AG08396 (cell line): ENCODE data around the gene TRAPPC2L.

Experiments
- DNase-seq: peaks from one replicate; pipeline ENCODE4 v3.0.0; 2012; ENCODE audit warnings: low spot score, mixed read lengths

Gene TRAPPC2L

DNA sequence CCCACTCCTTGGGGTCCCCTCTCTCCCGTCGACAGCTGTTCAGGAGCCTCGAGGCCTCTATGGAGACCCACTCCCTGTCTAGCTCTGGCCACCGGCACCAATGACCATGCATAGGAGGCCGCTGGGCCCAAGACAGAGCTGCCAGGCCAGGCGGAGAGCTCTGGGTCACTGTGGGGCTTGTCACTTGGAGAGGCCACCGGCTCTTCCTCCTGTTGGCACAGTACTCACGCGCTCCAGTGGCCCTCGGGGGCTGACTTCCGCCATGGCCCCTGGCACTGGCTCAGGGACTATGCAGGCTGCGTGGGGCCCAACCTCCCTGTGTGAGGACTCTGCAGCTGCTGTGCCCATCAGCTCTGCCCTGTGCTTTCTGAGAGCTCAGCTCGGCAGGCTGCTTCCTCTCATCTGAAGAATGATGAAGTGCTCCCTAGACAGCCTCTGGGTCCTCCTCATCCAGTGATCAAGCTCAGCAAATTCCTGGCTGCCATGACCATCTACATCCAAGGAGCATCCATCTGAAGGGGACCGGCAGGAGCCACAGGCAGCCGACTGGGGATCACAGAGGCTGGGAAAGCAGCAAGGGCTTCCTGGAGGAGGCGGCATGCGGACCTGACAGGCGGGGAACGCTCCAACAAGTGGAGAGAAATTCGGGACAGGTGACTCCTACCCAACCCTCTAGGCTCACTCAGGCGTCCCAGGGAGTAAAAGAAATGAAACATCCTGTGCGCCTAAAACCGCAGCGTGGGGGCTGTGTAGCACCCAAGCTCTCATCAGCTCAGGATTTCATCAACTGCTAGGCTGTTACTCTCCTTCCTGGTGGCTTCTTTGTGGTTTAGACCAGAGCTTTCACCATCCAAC, 17.0 kb upstream of the TRAPPC2L start:
- no peak for DNase-seq

DNA sequence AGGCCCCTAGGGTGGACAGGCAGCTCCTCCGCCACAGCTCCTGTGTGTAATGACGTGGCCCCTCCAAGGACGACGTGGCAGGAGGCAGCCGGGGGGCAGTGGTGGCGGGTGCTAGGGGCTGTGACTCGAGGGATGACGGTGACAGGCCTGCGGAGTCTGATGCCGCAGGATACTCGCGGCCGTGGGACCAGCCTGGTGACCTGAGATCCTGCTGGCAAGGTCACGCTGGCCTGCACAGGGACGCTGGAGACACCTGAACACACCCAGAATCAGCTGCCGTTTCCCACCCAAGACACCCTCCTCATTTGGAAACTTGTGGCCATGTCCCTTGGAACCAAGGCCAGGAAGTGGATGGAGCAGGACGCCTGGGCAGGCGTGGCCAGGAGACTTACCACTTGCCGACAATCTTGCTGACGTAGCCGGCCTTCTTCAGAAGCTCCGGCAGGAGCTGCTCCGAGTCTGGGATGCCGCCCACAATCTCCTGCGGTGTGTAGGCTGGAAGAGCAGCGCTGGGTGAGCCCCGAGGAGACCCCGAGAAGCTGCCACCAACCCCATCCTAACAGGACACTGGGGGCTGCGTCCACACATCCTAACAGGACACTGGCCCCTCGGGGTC, 16.2 kb upstream of the TRAPPC2L start:
- DNase-seq = no peak

DNA sequence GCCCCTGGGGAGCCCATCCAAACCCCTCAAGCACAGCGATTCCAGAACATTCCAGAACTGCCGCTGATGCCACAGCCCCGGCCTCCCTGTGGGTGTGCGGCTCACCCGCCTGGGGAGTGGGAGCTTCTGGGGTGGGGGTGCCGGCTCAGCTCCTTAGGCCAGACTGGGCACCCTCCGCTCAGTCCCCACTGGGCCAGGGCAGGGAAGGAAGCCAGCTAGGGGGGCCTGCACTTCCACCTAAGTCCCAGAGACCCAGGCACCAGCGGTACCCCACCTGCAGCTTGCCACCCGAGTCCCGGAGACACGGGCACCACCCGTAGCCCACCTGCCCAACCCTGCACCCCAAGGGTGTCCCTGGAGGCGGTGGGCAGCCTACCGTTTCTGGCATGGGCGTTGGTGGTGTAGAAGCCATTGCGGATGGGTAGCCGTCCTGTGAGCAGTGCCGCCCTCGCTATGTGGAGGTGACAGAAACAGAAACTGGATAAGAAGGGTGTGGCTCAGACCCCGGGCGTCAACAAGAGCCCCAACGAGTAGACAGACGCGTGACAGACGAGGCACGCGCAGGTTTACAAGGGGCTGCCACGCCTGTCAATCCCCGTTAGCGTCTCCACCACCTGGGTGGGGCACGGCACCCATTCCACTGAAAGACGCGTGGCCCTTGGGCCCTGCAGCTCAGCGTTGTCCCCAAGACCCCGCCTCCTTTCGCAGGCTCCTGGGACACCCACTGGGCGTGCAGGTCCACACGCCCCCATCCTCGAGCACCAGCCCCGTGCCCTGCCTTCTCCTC, 15.2 kb upstream of the TRAPPC2L start:
- no peak for DNase-seq

DNA sequence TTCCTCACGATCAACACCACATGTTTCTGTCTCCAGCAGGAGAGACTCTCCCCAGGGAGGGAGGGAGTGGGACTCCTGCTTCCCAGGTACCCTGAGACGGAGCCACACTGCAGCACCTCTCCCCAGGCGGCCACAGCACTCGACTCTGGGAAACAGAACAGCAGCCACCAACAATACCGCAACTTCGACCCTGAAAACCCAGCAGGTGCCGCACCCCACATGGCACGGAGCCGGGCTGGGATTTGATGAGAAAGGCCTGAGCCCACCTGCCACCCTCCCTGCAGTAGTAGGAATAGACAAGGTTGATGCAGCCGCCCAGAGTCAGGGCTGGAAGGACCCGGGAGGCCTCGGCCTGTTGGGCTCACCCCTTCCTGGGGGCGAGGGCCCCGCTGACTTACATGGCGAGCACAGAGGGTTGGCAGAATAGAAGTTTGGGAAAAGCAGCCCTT, 14.6 kb upstream of the TRAPPC2L start:
- DNase-seq = no peak

DNA sequence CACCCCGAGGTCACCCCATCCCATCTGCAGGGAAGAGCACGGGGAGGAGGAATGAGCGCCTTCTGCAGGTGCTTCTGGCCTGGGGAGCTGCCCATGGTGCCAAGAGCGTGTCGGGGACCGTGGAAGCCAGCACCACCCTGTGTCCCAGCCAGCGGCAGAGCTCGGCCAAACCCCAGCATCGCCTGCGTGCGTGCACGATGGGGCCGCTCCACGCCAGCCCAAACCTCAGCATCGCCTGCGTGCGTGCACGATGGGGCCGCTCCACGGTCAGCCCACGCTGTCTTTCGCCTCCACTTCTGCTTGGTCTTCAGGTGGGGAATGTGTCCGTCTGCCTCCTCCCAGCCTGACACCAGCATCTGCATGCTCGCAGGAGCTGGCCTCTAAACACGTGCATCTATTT, 14.1 kb upstream of the TRAPPC2L start:
- no peak for DNase-seq

DNA sequence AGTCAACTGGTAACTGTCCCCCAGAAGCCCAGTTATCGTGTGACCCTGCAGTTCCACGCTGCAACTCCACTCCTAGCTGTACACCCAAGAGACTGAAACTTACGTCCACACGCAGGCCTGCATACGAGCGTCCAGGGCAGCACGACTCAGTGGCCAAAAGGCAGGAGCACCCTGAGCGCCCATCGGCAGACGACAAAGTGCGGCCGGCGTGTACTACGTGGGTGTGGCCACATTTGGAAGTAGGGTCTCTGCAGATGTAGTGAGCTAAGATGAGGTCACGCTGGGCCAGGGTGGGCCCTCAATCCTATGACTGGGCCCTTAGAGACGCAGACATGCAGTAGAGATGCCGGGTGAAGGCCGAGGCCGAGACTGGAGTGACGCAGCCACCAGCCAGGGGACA, 13.7 kb upstream of the TRAPPC2L start:
- DNase-seq = no peak

DNA sequence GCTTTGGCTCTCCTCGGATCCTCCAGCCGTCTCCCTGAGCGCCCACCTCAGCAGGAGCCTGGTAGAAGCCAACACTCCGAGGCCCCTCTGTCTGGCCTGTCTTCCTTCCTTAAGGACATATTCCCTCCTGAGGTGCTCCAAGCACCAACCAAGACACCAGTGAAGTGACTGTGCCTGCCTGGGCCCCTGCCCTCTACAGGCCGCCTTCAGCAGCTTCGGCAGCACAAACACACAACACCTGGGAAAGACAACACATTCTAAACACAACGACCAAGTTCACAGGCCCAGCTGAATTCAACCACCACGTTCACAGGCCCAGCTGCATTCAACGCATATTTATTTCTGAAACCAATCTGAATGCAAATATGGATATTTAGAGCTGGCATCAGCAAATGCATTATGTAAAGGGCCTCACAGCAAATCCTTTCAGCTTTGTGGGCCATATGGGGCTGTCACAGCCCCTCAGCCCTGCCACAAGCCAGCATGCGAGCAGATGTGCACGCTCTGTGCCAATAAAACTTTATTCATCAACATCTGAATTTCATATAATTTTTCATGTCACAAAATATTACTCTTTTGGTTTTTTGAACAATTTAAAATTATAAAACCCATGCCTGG, 12.4 kb upstream of the TRAPPC2L start:
- no peak for DNase-seq

DNA sequence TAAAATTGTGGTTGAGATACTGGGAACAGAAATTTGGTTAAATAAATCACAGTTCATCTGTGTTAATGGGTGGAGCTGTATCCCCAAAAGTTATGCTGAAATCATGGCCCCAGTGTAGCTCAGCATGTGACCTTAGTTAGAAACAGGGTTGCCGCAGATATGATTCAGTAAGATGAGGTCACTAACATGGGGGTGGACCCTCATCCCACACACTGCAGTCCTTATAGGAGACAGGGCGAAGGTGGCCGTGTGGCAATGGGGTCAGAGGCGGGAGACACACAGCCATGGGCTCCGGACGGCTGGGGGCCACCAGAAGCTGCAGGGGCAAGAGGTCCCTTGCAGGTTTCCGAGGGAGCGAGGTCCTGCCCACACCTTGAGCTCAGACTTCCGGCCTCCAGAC, 10.8 kb upstream of the TRAPPC2L start:
- peak; percentile 41 for DNase-seq

DNA sequence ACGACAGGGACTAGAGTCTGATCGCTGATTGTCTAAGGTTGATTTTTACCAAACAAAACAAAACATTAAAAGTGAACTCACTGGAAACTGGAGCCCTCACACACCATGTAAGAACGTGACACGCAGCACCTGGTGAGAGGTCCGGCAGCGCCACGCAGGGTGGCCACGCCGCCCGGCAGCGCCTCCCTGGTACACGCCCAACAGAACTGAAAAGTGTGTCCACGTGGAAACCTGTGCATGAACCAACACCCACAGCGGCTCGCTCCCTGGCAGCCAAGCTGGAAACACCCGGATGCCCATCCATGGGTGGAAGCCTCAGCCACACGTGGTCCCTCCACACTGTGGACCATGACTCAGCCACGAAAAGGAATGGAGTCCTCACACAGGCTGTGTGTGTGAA, 9.3 kb upstream of the TRAPPC2L start:
- no peak for DNase-seq

DNA sequence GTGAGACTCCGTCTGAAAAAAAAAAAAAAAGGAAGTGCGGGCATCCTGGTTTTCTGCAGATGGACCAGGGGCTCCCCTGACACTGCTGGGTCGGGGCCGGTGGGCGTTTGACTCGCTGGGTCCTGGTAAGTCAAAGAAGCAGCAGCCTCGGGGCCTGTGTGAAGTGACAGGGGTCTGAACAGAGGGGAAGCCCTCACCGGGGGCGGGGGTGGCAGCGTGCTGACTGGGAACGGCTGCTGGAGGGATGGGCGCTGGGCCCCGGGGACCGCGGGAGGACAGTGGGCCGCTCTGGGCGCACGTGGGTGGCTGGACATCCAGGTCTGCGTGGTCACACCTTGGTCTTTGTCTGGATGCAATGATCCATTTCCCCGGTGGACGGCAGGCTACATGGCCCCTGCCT, 8.4 kb upstream of the TRAPPC2L start:
- DNase-seq = no peak

DNA sequence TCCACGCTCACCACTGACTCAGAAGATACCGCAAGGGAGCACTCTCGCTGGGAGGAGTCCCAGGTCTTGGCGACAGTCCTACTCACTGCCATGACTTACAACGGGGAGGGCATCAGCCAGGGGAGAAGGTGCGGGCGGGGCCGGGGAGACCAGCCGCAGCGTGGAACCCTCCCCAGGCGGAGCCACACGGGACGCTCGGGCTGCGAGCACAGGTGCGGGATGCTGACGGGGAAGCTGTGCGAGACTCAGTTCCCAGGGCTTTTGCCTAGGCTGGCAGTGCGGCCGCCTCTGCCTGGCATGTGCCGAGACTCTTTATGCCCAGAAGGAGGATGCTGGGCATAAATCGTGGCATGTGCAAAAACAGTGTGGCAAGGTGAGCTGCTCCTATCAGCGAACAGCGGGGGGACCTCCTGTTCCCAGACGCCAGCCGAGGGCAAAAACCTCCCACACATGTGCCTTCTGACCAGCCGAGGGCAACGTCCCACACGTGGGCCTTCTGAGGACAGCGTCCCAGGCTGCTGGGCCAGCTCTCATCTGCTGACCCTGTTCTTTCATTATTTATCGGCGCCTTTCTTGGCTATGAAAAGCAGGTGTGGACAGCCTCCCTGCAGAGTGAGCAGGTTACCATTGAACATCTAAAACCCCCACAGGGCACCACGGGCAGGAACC, 6.3 kb upstream of the TRAPPC2L start:
- no peak for DNase-seq

DNA sequence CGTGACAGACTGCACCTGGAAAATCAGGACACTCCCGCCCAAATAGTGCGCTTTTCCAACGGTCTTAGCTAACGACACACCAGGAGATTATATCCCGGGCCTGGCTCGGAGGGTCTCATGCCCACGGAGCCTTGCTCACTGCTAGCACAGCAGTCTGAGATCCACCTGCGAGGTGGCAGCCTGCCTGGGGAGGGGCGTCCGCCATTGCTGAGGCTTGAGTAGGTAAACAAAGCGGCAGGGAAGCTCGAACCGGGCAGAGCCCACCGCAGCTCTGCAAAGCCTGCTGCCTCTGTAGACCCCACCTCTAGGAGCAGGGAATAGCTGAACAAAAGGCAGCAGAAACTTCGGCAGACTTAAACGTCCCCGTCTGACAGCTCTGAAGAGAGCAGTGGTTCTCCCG, 5.3 kb upstream of the TRAPPC2L start:
- DNase-seq = no peak

DNA sequence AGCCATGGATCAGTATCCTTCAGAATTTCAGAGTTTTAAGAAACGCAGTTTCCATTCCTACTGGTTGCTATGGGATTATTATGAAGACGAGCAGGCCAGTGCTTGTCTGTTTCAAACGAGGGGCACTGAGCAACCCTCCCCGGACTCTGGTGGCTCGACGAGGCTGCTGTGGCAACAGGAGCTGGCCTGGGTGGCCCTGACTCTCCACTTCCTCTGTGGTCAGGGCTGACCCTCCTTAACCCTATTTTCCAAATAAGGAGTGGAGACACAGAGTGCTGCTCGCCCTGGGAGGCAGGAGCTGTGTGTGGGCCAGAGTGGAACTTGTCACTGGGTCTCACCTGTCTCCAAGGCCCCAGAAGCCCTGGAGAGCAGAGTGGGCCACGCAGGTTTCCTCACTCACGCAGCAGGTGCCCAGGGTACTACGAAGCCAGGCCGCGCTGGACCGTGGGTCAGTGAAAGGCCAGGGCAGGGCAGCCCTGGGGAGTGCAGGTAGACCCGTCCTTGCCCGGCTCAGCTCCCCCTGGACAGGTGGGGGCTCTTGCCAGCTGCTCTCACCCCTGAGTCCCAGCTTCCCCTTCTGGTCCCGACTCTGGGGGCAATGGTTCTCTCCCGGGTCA, 3.5 kb upstream of the TRAPPC2L start:
- no peak for DNase-seq

DNA sequence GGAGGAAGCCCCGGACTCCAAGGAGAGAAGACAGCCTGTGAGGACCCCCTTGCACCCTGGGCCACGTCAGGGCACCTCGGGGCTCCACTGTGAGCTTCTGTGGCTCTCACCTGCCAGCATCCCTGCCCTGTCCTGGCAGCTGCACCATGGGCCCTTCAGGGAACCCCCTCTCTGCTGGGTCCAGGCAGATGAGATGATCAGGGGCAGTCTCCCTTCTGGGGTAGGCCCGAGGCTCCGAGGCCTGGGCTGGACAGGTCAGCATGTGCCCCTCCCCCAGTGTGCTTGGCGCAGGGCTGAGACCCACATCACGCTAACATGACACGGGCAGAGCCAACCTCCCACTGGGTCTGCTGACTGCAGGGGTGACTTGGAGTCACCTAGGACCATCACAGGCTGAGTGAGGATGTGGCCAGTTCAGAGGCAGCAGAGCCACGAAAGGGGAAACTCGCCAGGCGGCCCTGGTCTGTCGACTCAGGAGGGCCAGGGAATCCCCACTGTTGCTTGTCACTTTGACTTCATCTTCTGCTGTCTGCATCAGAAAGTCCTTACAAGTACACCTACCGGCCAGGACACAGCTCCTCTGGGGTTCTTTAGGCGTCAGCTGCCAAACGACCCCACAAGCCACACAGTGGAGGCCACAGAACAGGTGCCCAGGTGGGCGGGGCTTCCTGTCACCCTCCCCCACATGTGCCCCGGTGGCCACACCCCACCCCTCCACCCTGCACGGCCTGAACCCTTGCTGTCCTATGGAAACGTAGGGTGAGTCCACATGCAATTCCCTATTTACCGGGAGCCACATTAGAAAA, 2.4 kb upstream of the TRAPPC2L start:
- DNase-seq = no peak

DNA sequence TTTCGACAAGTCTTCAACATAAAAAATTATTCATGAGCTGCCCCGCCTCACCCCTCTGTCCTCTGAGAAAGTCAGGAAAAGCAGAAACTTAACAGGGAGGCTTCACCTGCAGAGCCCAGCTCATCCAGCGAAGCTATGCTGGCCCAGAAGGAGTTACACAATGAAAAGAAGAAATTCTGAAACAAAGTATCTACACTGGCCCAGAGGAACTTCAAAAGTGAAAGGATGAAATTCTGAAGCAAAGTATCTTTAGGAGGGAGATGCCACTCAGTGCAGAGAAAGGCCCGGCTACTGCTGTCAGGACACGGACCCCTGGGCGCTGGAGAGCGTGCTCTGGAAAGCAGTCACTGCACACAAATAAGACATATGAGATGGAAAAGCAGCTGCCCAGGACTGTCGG, 1.8 kb upstream of the TRAPPC2L start:
- DNase-seq = no peak

DNA sequence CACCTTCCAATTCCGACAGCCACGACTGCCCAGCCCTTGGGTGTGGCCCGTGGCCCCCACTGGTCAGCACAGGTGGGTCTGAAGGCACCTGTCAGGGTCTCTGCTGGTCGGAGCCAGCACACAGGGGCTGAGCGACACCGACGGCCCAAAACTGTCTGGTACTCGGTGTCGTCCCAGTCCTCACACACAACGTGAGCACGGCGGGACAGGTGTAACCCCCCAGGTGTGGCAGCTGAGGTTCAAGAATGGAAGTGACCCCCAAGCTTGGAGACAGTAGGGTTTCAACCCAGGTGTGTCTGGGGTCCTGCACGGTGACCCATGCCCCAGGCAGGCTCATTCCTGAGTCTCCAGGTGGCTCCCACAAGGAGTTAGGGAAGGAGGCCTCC, 1.2 kb upstream of the TRAPPC2L start:
- no peak for DNase-seq

DNA sequence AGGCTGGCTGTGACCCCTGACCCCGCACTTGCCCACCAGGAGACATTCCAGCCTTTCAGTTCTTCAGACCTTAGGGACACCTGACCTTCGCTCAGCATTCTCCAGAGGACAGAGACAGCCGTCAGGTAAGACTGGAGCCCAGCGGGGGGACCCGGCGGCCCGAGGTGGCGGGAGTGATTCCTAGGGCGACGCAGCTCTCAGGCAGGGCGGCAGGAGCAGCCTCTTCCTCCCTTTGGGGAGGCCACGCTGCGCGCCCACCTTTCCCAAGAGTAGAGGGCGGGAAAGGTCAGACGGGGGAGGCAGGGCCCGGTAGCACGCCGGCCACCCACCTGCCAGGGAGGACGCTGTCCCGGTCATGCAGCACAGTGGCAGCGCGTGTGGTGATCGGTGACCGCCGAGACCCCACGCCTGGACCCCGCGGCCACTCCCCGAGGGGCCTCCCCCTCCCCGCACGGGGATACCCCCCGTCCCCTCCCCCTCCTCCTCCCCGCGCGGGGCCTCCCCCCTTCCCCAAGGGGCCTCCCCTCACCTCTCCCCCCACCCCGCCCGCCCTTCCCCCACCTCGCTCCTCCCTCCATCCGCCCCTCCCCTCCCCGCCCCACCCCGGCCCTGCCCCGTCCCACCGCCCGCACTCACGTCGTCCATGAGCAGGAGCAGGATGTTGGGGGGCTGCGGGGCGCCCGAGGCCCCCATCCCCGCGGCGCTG, 652 bp upstream of the TRAPPC2L start:
- no peak for DNase-seq

DNA sequence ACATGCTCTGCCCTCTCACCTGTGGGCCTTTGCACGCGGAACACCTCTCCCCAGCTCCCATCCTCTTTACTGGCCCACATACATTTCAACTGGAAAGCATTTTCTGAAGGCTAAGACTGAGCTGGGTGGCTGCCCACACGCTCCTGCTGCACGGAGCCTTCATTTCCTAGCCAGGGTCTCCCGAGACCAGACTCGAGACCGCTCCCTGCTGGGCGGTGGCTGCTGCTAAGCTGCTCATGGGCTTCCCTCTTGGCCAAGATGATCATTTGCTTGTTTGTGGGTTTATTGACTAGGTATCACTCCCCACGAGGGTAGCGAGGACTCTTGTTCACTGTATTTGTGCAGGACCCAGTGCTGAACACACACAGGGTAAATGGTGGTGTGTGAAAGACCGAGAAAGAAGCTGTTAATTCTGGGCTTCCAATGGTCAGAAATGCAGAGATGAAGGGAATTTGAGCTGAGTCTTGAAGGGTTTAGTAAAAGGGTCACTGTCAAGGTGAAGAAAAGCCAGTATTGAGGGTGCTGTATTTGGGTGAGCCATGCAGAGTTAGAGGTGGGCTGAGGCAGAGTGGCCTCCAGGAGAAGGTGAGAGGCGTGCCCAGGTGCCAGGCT, 907 bp downstream of the TRAPPC2L start:
- DNase-seq = peak; percentile 93

DNA sequence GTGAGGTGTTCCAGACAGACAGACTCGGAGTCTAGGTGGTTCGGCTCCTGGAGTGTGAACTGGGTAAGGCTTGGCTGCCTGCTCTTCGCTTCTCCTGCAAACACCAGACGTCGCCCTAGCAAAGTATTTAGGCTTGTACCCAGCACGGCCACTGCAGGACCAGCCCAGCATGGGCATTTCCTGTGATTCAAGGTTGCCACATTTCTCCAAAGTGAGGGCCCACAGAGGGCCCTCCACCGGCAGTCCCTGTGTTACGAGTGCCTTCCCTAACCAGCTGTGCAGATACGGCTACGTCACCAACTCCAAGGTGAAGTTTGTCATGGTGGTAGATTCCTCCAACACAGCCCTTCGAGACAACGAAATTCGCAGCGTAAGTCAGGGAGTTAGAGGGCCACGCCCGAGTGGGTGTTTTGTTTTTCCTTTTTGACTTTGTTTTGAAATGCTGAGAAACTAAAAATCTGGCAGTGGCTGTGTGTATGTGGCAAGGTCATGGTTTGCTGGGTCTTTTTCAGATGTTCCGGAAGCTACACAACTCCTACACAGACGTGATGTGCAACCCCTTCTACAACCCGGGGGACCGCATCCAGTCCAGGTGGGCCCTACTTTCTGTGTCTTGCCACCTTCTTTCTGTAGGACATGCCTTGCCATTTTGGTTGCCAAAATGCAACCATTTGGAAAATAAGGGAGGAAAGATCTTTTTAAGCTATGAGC, 2.6 kb downstream of the TRAPPC2L start:
- no peak for DNase-seq
